Gastrocnemius medialis (tissue), 4 donors: ENCODE results near the gene TMEM51. TPM values are rescaled to one million over a fixed set of nuclear protein-coding genes. Genes with fewer than 3 reads are reported as not detected.

ENCODE experiments used
- ATAC-seq, 2 donors: fragments of 150-250 bp; one replicate each; pipeline ENCODE4 v1.9.1; 2016
- DNase-seq, 2 donors: peaks; one replicate each; pipeline ENCODE4 v3.0.0-alpha.2; 2019
- H3K27ac ChIP-seq, 4 donors: fragments of 200-600 bp; sonication (generic); 1 replicate in 1 of 4; 2 replicates in 3 of 4; pipeline ENCODE4 v1.5.1; 2016 to 2018; ENCODE audit warnings: mild to moderate bottlenecking in 2 of 4, moderate library complexity in 1 of 4
- H3K27me3 ChIP-seq, 3 donors: fragments of 200-600 bp; sonication (generic) in 2 of 3; 1 replicate in 1 of 3; 2 replicates in 2 of 3; pipeline versions ENCODE4 v1.5.1 to v1.6.0; 2016 to 2019; ENCODE audit warnings: mild to moderate bottlenecking in 1 of 3, moderate library complexity in 1 of 3
- H3K36me3 ChIP-seq, 2 donors: fragments of 200-600 bp; sonication (generic) in 1 of 2; one replicate each; pipeline ENCODE4 v1.5.1; 2017 to 2018
- H3K4me1 ChIP-seq, 2 donors: fragments of 200-600 bp; sonication (generic) in 1 of 2; one replicate each; pipeline ENCODE4 v1.5.1; 2016 to 2017; ENCODE audit warnings: mild to moderate bottlenecking in 2 of 2
- H3K4me3 ChIP-seq, 4 donors: fragments of 200-600 bp; sonication (generic) in 3 of 4; 1 replicate in 1 of 4; 2 replicates in 3 of 4; pipeline ENCODE4 v1.5.1; 2016 to 2019; ENCODE audit warnings: mild to moderate bottlenecking in 2 of 4
- H3K9me3 ChIP-seq, 3 donors: fragments of 200-600 bp; sonication (generic) in 2 of 3; 1 replicate in 1 of 3; 2 replicates in 2 of 3; pipeline ENCODE4 v1.5.1; 2016 to 2019
- POLR2A ChIP-seq, 2 donors: fragments of 450-650 bp; IDR thresholded peaks; one replicate each; pipeline ENCODE4 v1.6.1; 2017; ENCODE audit warnings: antibody characterized with exemption in 2 of 2, mild to moderate bottlenecking in 2 of 2, moderate library complexity in 2 of 2
- in situ Hi-C, 4 donors: fragments of 200-750 bp; cut with MboI; loops; one replicate each; pipeline versions ENCODE4 v1.15.0 to v1.8.0; 2017; ENCODE audit warnings: low sequenced_read_pairs in 4 of 4
- intact Hi-C: fragments of 100-400 bp; cut with DNase I; formaldehyde crosslinking; loops from one replicate; pipeline ENCODE4 v1.15.1; 2023; ENCODE audit warnings: low total_unique reads
- total RNA-seq, 4 donors: library from RNA; depleted of rRNA; stranded (reverse); fragments of >200 nt; gene quantifications; one replicate each; pipeline versions ENCODE4 v1.1.0 to v1.2.3, GENCODE V29; 2016
- TF ChIP-seq, protein P1 (sequence below), 5 experiments: fragments of 450-650 bp in 3 of 5; fragments of 200-600 bp in 2 of 5; sonication (generic) in 2 of 5; IDR thresholded peaks in 4 of 5; conservative IDR thresholded peaks in 1 of 5; 1 replicate in 4 of 5; 2 replicates in 1 of 5; pipeline ENCODE4 v1.5.1; 2016 to 2019; ENCODE audit warnings: antibody characterized with exemption in 5 of 5, mild to moderate bottlenecking in 3 of 5, moderate library complexity in 3 of 5

Gene TMEM51
- total RNA-seq, 4 donors from 2014 or later: 0.73 to 2.7 (median 1.8) TPM; not detected in 1

GRCh38 chr1:15178571-15179484, 25.3 kb downstream of the TMEM51 start:
- Histone ChIP-seq H3K4me1 (peaks cover 0 to 6% of the 10 kb centered on the region in 2 donors), H3K9me3 (no peaks in the 10 kb centered on the region), H3K27me3 (no peaks in the 10 kb centered on the region), H3K27ac (no peak overlapping the region), H3K36me3 (no peaks in the 10 kb centered on the region), H3K4me3 (no peak overlapping the region)
- intact Hi-C loops: no loop called here
- TF ChIP-seq, protein P1, sequence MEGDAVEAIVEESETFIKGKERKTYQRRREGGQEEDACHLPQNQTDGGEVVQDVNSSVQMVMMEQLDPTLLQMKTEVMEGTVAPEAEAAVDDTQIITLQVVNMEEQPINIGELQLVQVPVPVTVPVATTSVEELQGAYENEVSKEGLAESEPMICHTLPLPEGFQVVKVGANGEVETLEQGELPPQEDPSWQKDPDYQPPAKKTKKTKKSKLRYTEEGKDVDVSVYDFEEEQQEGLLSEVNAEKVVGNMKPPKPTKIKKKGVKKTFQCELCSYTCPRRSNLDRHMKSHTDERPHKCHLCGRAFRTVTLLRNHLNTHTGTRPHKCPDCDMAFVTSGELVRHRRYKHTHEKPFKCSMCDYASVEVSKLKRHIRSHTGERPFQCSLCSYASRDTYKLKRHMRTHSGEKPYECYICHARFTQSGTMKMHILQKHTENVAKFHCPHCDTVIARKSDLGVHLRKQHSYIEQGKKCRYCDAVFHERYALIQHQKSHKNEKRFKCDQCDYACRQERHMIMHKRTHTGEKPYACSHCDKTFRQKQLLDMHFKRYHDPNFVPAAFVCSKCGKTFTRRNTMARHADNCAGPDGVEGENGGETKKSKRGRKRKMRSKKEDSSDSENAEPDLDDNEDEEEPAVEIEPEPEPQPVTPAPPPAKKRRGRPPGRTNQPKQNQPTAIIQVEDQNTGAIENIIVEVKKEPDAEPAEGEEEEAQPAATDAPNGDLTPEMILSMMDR (IDR thresholded peaks at IDR 0.05 in 4 of 5, conservative IDR thresholded peaks at IDR 0.05 in 1 of 5): no peak
- no peak for TF ChIP-seq POLR2A (IDR thresholded peaks at IDR 0.05)
- DNase-seq (no peak), ATAC-seq (no peak)
- in situ Hi-C loops: no loop called here

DNA sequence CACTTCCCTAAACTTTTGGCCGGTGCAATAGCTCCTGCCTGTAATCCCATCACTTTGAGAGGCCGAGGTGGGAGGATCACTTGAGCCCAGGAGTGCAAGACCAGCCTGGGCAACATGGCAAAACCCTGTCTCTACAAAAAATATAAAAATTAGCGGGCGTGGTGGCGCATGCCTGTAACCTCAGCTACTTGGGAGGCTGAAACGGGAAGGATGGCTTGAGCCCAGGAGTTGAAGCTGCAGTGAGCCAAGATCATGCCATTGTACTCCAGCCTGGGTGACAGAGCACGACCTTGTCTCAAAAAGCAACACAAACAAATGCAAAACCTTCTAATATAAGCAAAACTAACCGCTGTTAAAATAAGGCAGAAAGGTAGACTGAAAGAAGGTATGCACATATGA, 25.9 kb downstream of the TMEM51 start:
- Histone ChIP-seq H3K9me3 (no peaks in the 10 kb centered on the region), H3K36me3 (no peaks in the 10 kb centered on the region), H3K4me3 (no peak overlapping the region), H3K27me3 (no peaks in the 10 kb centered on the region), H3K27ac (no peak overlapping the region), H3K4me1 (peaks cover 0 to 6% of the 10 kb centered on the region in 2 donors)
- in situ Hi-C loops: no loop called here
- intact Hi-C loops: no loop called here
- ATAC-seq (no peak), DNase-seq (no peak)
- TF ChIP-seq, protein P1 (IDR thresholded peaks at IDR 0.05 in 4 of 5, conservative IDR thresholded peaks at IDR 0.05 in 1 of 5): no peak
- no peak for TF ChIP-seq POLR2A (IDR thresholded peaks at IDR 0.05)

- Histone ChIP-seq H3K36me3 (no peaks in the 10 kb centered on the region), H3K9me3 (no peaks in the 10 kb centered on the region), H3K27ac (no peak overlapping the region), H3K4me3 (no peak overlapping the region), H3K27me3 (no peaks in the 10 kb centered on the region), H3K4me1 (peaks cover 0 to 6% of the 10 kb centered on the region in 2 donors)
- intact Hi-C loops (no loop called here), in situ Hi-C loops (no loop called here)
- ATAC-seq: no peak
- TF ChIP-seq POLR2A (IDR thresholded peaks at IDR 0.05): no peak
- TF ChIP-seq, protein P1 (IDR thresholded peaks at IDR 0.05 in 4 of 5, conservative IDR thresholded peaks at IDR 0.05 in 1 of 5): no peak
- DNase-seq: no peak
These were observed 26.6 kb downstream of the TMEM51 start for GRCh38 chr1:15180189-15180588.

GRCh38 chr1:15180945-15181523, 27.5 kb downstream of the TMEM51 start:
- intact Hi-C loops (no loop called here), in situ Hi-C loops (no loop called here)
- H3K4me3 ChIP-seq: no peak overlapping the region
- TF ChIP-seq, protein P1 (IDR thresholded peaks at IDR 0.05 in 4 of 5, conservative IDR thresholded peaks at IDR 0.05 in 1 of 5): no peak
- no peak for ATAC-seq
- peaks cover 0 to 6% of the 10 kb centered on the region in 2 donors for H3K4me1 ChIP-seq
- DNase-seq: no peak
- H3K9me3 ChIP-seq: no peaks in the 10 kb centered on the region
- H3K27ac ChIP-seq: no peak overlapping the region
- no peaks in the 10 kb centered on the region for H3K27me3 ChIP-seq
- no peaks in the 10 kb centered on the region for H3K36me3 ChIP-seq
